Right ventricle myocardium inferior (tissue), 1 donor: ENCODE measurements around the gene FN3KRP. TPM values are rescaled to one million over a fixed set of nuclear protein-coding genes. Genes with fewer than 3 reads are reported as not detected.
A peak's percentile ranks its signal among the peaks of the same experiment; 100 is the strongest.
"Not testable (repeated sequence)": the region's sequence is repeated elsewhere in the genome, so short reads cannot be mapped to it uniquely, and the experiment has no call there.

Experiments used
- ATAC-seq: fragments of 200-7000 bp; cut with Tn5 transposase; one replicate; pipeline ENCODE4 v1.9.1; 2020; ENCODE audit warnings: mild to moderate bottlenecking, moderate library complexity
- DNase-seq: peaks from one replicate; pipeline ENCODE4 v3.0.0; 2021; ENCODE audit errors: missing footprints
- intact Hi-C: fragments of 100-400 bp; cut with DNase I; formaldehyde crosslinking; loops from one replicate; pipeline ENCODE4 v1.11.0; 2022
- total RNA-seq: library from RNA; stranded (reverse); fragmentation: NEBNext Ultra II Directional; extraction: Animal tissue kit (Norgen Biotek cat#: 25700); gene quantifications from one replicate; pipeline ENCODE4 v1.2.1, GENCODE V29; 2021
- donor health status: DM: no; HTN: yes; CAD: no; lungs with severe emphysema.

Gene FN3KRP
- total RNA-seq, 1 donor from 2014 or later = 13.0 TPM

- intact Hi-C loops = no loop called here
- no peak for DNase-seq
- ATAC-seq = no peak
Measured at GRCh38 chr17:82732118-82732743, 15.7 kb downstream of the FN3KRP start.

GRCh38 chr17:82734987-82735866, 18.7 kb downstream of the FN3KRP start, which contains the start of gene FN3K:
FN3K (plus strand) TSS chr17:82735615; CDS start chr17:82735637, 22 bp downstream.
- intact Hi-C loops = no loop called here
- DNase-seq (peak; percentile 81), ATAC-seq (peak; percentile 69)

DNA sequence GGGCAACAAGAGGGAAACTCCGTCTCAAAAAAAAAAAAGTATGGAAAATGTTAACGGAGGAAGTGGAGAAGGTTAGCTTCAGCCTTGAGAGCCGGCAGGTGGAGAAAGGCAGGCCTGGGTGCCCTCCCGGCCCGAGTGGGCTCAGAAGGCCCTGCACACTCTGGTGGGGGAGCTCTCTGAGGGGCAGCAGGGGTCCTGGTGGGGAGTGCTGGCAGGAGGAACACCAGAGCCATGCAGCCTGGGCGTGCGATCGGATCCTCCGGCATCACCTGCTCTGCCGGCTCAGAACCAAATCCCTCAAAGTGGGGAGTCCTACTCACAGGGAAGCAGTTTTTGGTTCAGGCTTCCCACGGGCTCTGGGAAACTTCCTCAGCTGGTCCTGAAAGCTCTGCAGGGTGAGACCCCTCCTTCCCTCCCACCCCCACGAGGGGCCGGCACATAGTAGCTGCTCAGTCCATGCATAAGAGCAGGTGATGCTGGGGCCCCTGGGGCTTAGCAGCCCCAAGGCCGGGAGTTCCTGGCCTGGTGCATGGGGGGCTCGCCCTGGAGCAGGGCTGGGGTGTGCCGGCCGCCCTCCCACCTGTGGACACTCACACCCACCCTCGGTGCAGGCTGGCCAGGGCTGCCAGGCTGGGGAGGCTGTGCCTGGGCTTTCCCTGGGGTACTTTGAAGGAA, 20.1 kb downstream of the FN3KRP start:
- DNase-seq (no peak), ATAC-seq (no peak)
- intact Hi-C loops = no loop called here

- ATAC-seq (peak; percentile 91), DNase-seq (peak; percentile 84)
- intact Hi-C loops = no loop called here
Measured at GRCh38 chr17:82737967-82738877, 21.7 kb downstream of the FN3KRP start.

GRCh38 chr17:82740906-82741759, 24.6 kb downstream of the FN3KRP start:
- intact Hi-C loops = no loop called here
- ATAC-seq = no peak
- no peak for DNase-seq

- intact Hi-C loops = no loop called here
Measured at GRCh38 chr17:82743344-82744219, 27.1 kb downstream of the FN3KRP start.

DNA sequence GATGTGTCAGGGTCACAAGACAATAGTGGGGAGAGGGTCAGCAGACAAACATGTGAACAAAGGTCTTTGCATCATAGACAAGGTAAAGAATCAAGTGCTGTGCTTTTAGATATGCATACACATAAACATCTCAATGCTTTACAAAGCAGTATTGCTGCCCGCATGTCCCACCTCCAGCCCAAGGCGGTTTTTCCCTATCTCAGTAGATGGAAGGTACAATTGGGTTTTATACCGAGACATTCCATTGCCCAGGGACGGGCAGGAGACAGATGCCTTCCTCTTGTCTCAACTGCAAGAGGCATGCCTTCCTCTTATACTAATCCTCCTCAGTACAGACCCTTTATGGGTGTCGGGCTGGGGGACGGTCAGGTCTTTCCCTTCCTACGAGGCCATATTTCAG, 28.2 kb downstream of the FN3KRP start:
- DNase-seq, ATAC-seq, intact Hi-C loops: not testable (repeated sequence)

More at GRCh38 chr17:82743344-82744219, 27.1 kb downstream of the FN3KRP start:
- ATAC-seq = peak; percentile 26
- DNase-seq = no peak

GRCh38 chr17:82745524-82745923, 29.0 kb downstream of the FN3KRP start:
- ATAC-seq (no peak), DNase-seq (no peak)
- intact Hi-C loops = no loop called here

DNA sequence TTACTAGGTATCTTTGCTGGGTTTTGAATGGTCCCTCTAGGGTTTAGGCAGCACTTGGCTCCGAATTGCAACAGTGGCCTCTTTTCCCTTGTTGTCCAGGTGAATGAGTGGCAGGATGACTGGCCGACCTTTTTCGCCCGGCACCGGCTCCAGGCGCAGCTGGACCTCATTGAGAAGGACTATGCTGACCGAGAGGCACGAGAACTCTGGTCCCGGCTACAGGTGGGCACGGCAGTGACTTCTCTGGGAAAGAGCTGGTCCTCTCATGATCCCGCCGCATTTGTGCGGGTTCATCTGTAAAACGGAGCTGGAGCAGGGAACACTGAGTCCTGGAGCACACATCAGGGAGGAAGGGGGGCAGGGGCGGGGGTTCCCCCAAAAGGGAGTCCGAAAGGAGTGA, 32.2 kb downstream of the FN3KRP start:
- no peak for DNase-seq
- intact Hi-C loops = no loop called here
- ATAC-seq = no peak

GRCh38 chr17:82750241-82750908, 33.9 kb downstream of the FN3KRP start:
- no peak for ATAC-seq
- intact Hi-C loops = loop anchor here (5.0 kb wide), 1 partner anchor 103 kb away; the partner anchor contains the start of gene WDR45B

DNA sequence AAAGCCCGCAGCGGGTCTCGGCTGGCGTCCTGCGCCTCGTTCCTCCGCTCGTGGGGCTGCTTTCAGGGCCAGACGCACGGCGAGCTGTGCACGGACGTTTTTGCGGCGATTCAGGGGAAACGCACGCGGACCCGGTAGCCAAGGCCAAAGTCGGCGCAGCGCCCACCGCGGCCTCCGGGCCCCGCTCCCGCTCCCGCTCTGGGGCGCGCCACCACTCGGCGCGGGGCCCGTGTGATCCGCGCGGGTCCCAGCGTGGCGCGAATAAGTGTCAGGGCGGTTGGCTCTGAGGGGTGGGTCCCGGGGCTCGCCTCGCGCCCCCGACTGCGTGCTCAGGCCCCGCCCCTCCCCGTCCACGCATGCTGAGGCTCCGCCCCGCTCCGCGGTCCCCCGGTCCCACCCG, 34.7 kb downstream of the FN3KRP start:
- no peak for ATAC-seq
- no peak for DNase-seq
- intact Hi-C loops = loop anchor here (5.0 kb wide), 1 partner anchor 104 kb away; the partner anchor contains the start of gene WDR45B

More at GRCh38 chr17:82750241-82750908, 33.9 kb downstream of the FN3KRP start:
- no peak for DNase-seq

DNA sequence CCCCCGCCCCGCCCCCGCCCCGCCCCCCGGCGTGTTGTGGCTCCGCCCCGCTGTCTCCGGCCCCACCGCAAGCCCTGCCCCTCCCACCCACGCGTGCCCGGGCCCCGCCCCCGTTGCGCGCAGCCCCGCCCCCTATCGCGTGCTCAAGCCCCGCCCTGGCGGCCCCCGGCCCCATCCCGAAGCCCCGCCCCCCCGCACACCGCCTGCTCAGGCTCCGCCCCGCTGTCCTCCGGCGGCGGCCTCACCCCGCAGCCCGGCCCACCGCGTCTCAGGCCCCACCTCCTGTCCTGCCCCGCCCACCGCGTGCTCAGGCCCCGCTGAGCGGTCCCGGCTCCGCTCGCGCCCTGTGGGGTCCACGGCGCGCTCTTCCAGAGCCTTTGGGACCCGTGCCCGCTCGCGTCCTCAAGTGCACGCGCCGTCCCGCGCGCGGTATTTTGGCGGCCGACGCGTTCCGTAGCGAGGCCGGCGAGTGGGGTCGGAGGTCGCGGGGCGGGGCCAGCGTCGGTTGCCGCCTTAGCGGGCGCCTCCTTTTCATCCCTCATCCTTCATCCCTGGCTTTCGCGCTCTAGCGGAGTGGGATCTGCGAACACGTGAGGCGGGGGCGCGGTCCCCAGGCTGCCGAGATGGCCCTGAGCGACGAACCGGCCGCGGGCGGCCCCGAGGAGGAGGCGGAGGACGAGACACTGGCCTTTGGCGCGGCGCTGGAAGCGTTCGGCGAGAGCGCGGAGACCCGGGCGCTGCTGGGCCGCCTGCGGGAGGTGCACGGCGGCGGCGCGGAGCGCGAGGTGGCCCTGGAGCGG, 35.3 kb downstream of the FN3KRP start, which contains the start of gene TBCD:
TSS of gene TBCD (plus strand) at position 495 of the 800 bp plus-strand sequence. CDS start at position 624, 129 bp downstream.
- DNase-seq (peak; percentile 93), ATAC-seq (peak; percentile 93)
- intact Hi-C loops = loop anchor here (5.0 kb wide), 1 partner anchor 104 kb away; the partner anchor contains the start of gene WDR45B

GRCh38 chr17:82752371-82753200, 36.1 kb downstream of the FN3KRP start:
- intact Hi-C loops = loop anchor here (5.0 kb wide), 1 partner anchor 105 kb away; the partner anchor contains the start of gene WDR45B
- DNase-seq (no peak), ATAC-seq (peak; percentile 2)

DNA sequence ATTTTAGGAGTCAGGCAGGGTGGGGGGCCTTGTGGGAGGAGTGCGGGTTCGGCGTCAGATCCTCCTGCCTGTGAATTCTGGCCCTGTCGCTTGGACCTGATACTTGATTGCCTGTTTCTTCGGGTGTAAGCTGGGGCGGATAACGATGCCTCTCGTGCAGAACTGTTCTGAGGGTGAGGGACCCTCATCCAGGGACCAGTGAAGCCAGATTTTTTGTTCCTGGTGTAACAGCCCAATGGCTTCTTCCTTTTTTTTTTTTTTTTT, 36.6 kb downstream of the FN3KRP start:
- intact Hi-C loops = loop anchor here (5.0 kb wide), 1 partner anchor 106 kb away; the partner anchor contains the start of gene WDR45B
- ATAC-seq (no peak), DNase-seq (no peak)
